GM19372 (cell line): ENCODE data around the gene ANXA7.
A peak's percentile ranks its signal among the peaks of the same experiment; 100 is the strongest.
"Not testable (repeated sequence)": the region's sequence is repeated elsewhere in the genome, so short reads cannot be mapped to it uniquely, and the experiment has no call there.

Experiments used
- ATAC-seq: cut with Tn5 transposase; IDR thresholded peaks from one replicate; pipeline ENCODE4 v1.9.1; 2021; ENCODE audit warnings: mild to moderate bottlenecking, low read depth, moderate library complexity; ENCODE audit not compliant: unreplicated experiment

The ANXA7 gene

DNA sequence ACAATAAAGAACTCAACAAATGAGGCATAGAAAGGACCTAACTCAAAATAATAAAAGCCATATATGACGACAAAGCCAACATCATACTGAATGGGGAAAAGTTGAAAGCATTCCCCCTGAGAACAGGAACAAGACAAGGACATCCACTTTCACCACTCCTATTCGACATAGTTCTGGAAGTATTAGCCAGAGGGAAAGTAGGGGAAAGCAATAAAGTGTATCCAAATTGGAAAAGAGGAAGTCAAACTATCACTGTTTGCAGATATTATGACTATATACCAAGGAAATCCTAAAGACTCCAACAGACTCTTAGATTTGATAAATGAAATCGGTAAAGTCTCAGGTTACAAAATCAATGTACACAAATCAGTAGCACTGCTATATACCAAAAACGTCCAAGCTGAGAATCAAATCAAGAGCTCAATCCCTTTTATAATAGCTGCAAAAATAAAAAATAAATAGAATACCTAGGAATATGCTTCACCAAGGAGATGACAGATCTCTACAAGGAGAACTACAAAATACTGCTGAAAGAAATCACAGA is 4.8 kb downstream of the ANXA7 start:
- no peak for ATAC-seq

DNA sequence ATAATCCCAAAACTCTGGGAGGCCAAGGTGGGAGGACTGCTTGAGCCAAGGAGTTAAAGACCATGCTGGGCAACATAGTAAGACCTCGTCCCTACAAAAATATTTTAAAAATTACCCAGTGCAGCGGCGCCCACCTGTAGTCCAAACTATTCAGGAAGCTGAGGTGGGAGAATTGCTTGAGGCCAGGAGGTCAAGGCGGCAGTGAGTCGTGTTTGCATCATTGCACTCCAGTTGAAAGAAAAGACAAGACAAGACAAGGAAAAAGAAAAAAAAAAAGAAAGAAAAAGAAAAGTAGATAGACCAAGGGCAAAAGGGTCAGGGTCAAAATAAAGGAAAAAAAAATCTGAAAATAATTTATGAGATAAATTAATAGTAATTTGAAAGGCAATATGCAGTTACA is 5.8 kb downstream of the ANXA7 start:
- ATAC-seq, result no peak

GRCh38 chr10:73407495-73407894 is 6.4 kb downstream of the ANXA7 start:
- no peak for ATAC-seq

GRCh38 chr10:73406846-73407245 is 7.0 kb downstream of the ANXA7 start:
- ATAC-seq, result no peak

DNA sequence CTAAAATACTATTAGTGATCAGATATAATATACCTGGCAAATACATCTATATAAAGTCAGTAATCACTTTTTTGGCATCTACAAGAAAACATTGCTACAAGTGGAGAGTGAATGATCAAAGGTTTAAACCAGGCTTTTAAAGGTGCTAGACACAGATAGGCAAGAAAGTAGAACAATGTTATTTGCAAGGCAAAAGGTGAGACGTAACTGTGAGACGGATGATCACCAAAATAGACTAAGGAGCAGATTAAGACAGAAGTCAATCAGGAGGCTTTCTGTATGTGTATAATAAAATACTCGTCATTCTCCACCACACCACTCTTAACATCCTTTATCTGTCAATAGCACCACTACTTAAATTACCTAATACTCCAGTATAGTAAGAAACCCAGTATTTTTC is 8.3 kb downstream of the ANXA7 start:
- no peak for ATAC-seq

DNA sequence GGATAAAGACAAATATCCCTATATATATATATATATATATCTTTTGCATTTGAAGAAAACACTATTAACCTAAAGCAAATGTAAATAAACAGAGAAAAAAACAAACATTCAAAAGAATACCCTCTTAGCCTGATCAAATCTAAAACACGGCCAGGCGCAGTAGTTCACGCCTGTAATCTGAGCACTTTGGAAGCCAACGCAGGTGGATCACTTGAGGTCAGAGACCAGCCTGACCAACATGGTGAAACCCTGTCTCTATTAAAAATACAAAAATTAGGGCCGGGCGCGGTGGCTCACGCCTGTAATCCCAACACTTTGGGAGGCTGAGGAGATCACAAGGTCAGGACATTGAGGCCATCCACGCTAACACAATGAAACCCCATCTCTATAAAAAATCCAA is 9.2 kb downstream of the ANXA7 start:
- no peak for ATAC-seq

DNA sequence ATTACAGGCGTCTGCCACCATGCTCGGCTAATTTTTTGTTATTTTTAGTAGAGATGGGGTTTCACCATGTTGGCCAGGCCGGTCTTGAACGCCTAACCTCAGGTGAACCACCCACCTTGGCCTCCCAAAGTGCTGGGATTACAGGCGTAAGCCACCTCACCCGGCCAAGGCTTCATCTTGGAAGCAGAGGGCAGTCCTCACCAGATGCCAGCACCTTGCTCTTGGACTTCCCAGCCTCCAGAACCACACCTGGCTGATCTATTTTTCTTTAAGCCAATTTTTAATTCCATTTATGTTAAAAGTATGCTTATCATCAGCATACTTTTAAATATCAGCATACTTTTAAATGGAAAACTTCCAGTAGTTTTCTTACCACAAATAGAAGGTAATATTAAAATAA is 12.2 kb downstream of the ANXA7 start:
- ATAC-seq, result no peak

GRCh38 chr10:73399063-73399462 is 14.8 kb downstream of the ANXA7 start:
- ATAC-seq, result no peak

DNA sequence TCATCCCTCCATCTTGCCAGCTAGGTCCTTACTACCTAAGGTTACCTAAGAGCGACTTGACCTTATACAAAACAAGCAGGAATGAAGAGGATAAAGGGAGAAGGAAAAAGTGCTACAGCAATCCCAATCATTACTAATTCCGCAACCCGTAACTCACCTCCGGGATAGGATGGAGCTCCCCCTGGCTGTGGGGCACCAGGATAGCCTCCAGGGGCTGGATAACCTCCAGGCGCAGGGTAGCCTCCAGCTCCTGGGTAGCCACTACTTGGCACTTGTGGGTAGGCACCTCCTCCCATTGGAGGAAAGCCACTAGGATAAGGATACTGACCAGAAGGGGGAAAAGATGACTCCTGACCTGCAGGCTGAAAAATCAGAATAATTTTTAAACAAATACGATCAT is 15.8 kb downstream of the ANXA7 start:
- no peak for ATAC-seq

GRCh38 chr10:73394325-73394724 is 19.5 kb downstream of the ANXA7 start:
- ATAC-seq, result not testable (repeated sequence)

- ATAC-seq, result no peak
Measured at GRCh38 chr10:73388228-73388627, 25.6 kb downstream of the ANXA7 start.

DNA sequence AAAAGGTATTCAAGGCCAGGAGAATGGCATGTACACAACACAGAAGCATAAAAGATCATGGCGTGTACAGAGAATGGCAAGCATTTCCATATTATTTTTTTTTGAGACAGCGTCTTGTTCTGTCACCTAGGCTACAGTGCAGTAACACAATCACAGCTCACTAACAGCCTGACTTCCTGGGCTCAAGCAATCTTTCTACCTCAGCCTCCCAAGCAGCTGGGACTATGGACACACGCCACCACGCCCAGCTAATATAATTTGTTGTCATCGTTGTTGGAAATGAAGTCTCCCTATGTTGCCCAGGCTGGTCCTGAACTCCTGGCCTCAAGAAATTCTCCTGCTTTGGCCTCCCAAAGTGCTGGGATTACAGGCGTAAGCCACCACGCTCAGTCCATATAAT is 27.3 kb downstream of the ANXA7 start:
- no peak for ATAC-seq

GRCh38 chr10:73379064-73379748 is 34.7 kb downstream of the ANXA7 start:
- no peak for ATAC-seq

GRCh38 chr10:73376679-73377078 is 37.2 kb downstream of the ANXA7 start:
- ATAC-seq, result no peak

GRCh38 chr10:73368238-73368637 is 45.6 kb downstream of the ANXA7 start:
- no peak for ATAC-seq

- peak; percentile 61 for ATAC-seq
Measured at GRCh38 chr10:73366381-73367298, 47.2 kb downstream of the ANXA7 start.

GRCh38 chr10:73364964-73365363 is 48.9 kb downstream of the ANXA7 start:
- ATAC-seq, result no peak

- no peak for ATAC-seq
Measured at GRCh38 chr10:73359492-73359891, 54.4 kb downstream of the ANXA7 start.

DNA sequence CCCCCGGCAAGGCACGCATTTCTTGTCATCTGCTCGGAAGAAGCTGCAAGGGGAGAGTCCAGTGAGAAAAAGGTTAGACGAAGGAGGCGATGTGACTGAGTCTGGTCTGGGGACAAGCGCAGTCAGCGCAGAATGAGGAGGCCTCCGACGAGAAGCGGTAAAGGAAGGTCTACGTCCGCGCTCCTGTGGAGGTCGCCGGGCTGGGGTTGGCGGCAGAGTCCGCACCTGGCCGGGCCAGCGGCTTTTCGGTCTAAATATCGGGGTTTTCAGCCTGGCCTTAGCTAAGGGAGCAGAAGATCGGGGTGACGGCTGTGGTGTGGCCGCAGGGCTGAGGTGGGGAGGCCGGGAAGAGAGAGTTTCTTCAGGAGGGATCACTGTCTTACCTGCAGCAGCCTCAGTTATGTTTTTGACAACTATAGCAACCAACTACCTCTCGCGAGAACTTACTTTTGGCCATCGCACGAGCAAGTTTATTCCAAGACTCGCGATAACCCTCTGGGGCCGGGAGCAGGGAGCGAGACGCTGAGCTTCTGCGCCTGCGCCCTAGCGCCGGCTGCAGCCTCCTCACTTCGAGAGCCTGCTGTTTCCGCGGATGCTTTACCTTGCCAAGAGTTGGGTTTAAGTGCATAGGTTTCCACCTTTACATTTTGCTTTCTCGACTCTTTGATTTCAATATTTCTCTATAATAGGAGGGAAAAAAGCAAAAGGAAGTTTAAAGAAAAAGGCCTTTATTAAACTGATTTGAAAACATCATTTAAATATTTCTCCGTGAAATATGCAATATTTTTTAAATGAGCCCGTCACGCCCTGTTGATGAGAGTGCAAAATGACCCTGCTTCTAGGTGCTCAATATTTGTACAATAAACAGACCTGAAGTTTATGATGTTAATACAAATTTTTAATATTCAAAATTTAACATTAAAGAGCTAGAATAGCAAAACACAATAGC is 55.3 kb downstream of the ANXA7 start, which contains the start of gene CFAP70:
TSS of gene CFAP70 (minus strand) at position 534 of the 949 bp plus-strand sequence. CDS start 4,068 bp downstream, outside the sequence.
- peak; percentile 96 for ATAC-seq

- ATAC-seq, result no peak
Measured at GRCh38 chr10:73357821-73358220, 56.0 kb downstream of the ANXA7 start.
